Limb (tissue), 2 donors: ENCODE data around the gene YARS1.
"Not testable (repeated sequence)": the region's sequence is repeated elsewhere in the genome, so short reads cannot be mapped to it uniquely, and the experiment has no call there.

Experiments used
- DNase-seq, 2 donors: peaks; one replicate each; pipeline ENCODE4 v3.0.0-alpha.2; 2016; ENCODE audit errors: extremely low spot score in 2 of 2

The YARS1 gene

DNA sequence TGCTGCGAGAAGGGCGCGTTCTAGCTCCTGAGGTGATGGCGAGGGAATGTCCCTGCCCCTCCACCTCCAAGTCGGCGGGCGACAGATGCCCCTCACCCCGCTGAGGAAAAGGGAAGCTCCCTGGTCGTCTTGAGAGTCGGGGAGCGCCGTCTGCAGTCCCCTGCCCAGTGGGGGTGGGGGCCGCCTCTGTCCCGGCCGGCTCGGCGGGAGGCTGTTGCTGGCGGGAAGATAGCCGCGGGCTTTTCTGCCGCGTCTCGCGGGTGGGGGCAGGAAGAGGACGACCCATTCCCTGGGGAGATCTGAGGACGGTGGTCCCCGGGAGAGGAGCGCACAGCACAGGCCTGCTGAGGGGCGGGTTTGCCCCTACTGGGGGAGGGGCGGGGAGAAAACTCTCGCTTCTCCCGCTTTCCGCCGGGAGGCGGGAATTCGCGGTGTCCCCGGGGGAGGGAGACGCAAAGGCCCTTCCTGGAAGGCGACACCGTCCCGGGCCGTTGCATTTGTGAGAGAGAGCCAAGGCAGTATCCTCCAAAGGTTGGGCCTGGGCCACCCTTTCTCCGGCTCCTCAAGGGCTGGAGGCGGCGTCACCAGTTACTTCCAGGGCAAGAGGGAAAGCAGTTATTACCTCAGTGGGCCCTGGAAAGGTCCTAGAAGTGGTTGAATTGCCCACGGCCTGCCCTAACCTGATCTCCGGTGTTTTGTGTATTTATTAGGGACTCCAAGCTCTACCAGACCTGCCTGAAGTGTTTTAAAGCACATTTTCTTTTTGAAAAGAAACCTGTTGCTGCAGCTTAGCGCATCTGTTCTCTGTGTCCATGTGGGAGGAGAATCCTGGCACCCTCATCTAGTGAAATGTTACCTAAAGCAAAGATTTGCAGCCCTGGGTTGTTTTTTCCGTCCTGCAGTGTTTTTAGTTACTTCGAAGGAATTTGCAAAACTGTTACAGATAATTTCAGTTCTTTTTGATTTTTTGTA, 943 bp upstream of the YARS1 start:
- peak; percentile 38 to 85 for DNase-seq

- peak in 1 of 2 donors; percentile 10 for DNase-seq
These were observed 441 bp downstream of the YARS1 start for GRCh38 chr1:32816676-32817158.

GRCh38 chr1:32813941-32814739, 3.0 kb downstream of the YARS1 start:
- DNase-seq: no peak

DNA sequence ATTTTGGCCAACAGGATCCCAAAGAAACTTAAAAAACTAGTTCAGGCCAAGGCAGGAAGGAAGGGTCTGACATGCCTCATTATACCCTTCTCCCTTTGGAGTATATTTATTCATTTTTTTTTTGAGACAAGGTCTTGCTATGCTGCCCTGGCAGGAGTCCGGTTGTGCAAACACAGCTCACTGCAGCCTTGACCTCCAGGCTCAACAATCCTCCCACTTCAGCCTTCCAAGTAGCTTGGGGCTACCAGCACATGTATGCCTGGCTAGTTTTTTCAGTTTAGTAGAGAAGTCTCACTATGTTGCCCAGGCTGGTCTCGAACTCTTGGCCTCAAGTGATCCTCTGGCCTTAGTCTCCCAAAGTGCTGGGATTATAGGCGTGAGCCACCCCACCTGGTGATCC, 5.2 kb downstream of the YARS1 start:
- DNase-seq: no peak

DNA sequence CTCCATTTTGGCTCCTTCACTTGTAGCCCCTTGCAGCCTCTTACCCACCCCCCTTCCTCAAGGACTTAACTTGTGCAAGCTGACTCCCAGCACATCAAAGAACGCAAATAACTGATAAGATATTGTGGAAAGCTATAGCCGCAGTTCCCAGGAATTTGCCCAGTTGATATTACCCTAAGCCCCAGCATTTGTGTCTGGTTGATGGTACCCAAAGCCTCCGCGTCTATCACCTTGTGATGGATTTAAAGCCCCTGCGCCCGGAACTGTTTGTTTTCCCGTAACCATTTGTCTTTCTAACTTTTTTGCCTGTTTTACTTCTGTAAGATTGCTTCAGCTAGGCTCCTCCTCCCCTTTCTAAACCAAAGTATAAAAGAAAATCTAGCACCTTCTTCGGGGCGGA, 5.9 kb downstream of the YARS1 start:
- no peak for DNase-seq

- DNase-seq: no peak
These were observed 6.8 kb downstream of the YARS1 start for GRCh38 chr1:32810358-32810757.

DNA sequence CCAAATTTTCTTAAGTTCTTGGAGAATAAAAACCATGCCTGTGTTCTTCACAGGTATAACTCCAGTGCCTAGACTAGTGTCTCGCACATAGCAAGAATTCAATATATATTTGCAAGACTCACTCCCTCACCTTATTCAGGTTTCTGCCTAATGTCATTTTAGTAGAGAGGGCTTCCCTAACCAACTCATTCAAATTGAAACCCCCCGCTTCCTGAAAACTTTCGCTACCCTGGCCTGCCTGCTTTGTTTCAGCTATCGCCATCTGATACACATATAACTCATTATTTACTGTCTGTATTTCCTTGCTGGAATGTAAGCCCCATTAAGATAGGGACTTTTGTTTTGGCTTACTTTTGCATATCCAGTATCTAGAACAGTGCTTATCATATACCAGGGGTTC, 8.6 kb downstream of the YARS1 start:
- DNase-seq: no peak

- no peak for DNase-seq
These were observed 10.1 kb downstream of the YARS1 start for GRCh38 chr1:32806910-32807523.

DNA sequence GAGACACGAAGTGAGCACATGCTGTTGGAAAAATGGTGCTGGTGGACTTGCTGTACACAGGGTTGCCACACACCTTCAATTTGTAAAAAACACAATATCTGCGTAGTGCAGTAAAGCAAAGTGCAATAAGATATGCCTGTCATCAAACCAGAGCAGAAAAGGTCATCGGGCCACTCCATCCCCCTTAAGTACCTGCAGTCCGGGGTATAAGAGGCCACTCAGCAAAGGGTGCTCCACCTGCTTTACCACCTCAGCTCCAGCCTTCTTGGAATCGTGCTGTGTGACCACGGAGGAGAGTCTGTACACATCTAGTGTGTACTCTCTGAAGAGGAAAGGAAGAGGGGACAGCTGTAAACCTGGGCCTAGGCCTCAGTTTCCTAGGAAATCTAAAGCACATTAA, 10.9 kb downstream of the YARS1 start:
- no peak for DNase-seq

DNA sequence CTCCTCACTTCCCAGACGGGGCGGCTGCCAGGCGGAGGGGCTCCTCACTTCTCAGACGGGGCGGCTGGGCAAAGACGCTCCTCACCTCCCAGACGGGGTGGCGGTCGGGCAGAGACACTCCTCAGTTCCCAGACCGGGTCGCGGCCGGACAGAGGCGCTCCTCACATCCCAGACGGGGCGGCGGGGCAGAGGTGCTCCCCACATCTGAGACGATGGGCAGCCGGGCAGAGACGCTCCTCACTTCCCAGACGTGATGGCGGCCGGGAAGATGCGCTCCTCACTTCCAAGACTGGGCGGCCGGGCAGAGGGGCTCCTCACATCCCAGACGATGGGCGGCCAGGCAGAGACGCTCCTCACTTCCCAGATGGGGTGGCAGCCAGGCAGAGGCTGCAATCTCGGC, 12.7 kb downstream of the YARS1 start:
- DNase-seq: not testable (repeated sequence)

DNA sequence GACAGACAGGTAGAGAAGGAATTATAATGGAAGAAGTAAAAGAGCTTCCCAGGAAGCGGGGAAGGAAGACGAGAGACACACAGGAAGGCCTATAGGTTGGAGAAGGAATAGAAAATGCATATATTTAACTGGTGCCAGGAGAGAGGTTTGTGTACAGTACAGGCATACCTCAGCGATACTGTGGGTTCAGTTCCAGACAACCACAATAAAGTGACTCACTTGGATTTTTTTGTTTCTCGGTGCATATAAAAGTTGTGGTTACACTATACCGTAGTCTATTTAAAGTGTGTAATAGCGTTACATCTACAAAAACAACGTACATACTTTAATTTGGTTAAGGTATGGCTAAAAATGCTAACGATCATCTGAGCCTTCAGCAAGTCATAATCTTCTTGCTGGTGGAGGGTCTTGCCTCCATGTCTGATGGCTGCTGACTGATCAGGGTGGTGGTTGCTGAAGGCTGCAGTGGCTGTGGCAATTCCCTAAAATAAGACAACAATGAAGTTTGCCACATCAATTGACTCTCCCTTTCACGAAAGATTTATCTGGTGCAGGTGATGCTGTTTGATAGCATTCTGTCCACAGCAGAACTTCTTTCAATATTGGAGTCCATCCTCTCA, 16.0 kb downstream of the YARS1 start:
- DNase-seq: no peak

DNA sequence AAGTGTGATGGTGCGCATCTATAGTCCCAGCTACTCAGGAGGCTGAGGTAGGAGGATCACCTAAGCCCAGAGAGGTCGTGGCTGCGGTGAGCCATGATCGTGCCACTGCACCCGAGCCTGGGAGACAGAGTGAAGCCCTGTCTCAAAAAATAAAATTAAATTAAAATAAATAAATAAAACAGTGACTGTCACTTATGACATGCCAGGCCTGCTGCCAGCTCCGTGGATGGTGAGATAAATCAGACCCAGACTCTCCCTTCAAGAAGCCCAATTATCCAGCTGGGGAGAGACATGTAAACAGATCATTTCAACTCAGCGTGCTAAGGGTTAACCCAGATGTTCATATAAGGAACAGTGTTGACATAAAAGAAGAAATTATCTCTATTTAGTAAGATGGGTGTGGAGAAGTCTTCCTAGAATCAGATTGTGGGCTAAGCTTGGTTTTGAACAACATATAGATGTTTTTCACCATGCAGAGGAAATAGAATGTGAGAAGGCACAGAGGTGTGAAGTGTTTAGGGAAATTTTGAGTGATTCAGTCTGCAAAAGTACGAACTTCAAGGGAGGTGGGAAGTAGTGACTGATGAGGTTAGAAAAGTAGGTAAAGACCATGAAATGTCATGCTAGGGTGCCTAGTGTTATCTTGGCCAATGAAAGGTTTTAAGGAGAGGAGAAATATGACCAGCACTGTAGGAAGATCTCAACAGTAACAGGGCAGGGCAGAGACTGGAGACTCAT, 18.3 kb downstream of the YARS1 start:
- no peak for DNase-seq

GRCh38 chr1:32798191-32798590, 19.0 kb downstream of the YARS1 start:
- no peak for DNase-seq

DNA sequence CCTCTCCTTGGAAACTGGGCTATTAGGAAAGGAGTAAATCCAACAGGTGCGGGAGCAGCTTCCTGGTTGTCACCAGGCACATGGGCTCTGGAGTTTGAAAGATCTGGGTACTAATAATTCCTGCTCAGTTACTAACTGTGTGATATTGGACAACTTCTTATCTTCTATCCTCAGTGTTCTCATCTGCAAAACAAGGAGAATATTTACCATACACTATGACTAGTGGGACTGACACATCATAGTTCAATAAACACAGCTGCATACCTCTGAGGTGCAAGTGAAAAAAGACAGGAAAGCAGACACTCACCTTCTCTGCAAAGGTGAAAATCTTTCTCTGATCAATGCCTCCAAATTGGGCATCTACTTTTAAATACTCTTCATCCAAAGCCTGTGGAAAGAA, 19.7 kb downstream of the YARS1 start:
- no peak for DNase-seq

GRCh38 chr1:32795763-32796162, 21.4 kb downstream of the YARS1 start:
- DNase-seq: not testable (repeated sequence)

- no peak for DNase-seq
These were observed 25.3 kb downstream of the YARS1 start for GRCh38 chr1:32791881-32792280.

GRCh38 chr1:32789356-32789755, 27.8 kb downstream of the YARS1 start:
- DNase-seq: not testable (repeated sequence)

- peak in 1 of 2 donors; percentile 54 for DNase-seq
These were observed 30.3 kb downstream of the YARS1 start for GRCh38 chr1:32786856-32787255.

- no peak for DNase-seq
These were observed 32.3 kb downstream of the YARS1 start for GRCh38 chr1:32784817-32785216.

GRCh38 chr1:32783851-32784250, 33.3 kb downstream of the YARS1 start:
- no peak for DNase-seq

DNA sequence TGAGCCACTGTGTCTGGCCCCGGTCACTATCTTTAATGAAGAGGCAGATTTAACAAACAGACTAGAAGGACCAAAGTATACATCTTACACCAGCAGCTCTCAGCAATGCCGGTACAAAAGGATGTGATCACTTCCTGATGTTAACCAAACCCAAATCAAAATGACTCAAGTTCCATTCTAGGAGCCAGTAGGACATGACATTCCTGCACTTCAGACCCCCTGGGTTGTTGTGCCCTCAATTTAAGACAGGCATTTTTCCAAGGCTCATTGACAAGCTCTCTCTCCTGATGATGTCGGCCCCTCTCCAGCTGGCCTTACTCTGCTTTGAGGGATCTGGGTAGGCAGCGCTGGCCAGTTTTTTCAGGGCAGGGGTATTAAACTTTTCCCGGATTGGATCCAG, 35.1 kb downstream of the YARS1 start:
- DNase-seq: no peak
